Renal pelvis (tissue), 4 donors: ENCODE measurements around the gene SAMD14. TPM values are rescaled to one million over a fixed set of nuclear protein-coding genes. Genes with fewer than 3 reads are reported as not detected.

ENCODE experiments used
- DNase-seq: peaks from one replicate; pipeline ENCODE4 v3.0.0-alpha.2; 2013
- polyA plus RNA-seq, 3 donors: library from polyadenylated mRNA; unstranded; fragments of 120-200 nt; gene quantifications; one replicate each; pipeline ENCODE4 v1.2.1, GENCODE V29; 2013; ENCODE audit not compliant: insufficient read length in 3 of 3

SAMD14 gene
- polyA plus RNA-seq, 3 donors, result 14.8 to 18.7 (median 17.9) TPM

DNA sequence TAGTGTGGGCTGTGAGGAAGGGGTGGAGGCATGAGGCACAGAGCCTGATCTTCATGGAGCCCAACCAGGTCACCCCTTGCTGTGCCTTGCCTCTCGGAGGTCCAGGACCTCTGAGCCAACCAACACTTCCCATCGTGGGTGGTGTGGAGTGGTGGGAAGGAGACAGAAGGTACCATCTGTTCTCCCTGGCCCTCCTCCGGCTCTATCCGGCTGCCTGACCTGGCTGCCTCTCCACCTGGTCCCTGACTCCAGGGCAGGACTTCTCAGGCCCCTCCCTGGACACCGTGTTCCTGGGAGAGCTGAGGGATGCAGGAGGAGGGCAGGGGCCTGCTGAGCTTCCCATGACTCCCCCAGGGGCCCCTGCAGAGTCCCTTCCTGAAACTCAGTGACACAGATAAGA is 31.0 kb downstream of the SAMD14 start:
- no peak for DNase-seq

DNA sequence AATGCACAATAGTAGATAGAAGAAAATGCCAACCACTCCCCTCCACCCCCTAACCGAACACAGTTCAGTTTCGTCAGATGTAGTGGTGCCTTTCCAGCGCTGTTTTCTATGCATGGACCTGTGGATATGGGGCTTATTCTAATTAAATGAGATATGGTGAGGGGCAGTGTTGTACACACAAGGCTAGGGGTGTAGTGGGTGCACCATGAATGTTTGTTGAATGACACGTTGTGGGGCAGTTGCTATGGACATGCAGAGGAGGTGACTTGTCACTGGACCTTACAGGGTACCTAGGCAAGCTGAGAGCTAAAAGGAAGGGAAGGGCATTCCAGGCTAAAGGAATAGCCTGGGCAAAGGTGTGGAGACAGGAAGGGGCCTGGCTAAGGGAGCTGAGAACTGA is 31.4 kb downstream of the SAMD14 start:
- no peak for DNase-seq

DNA sequence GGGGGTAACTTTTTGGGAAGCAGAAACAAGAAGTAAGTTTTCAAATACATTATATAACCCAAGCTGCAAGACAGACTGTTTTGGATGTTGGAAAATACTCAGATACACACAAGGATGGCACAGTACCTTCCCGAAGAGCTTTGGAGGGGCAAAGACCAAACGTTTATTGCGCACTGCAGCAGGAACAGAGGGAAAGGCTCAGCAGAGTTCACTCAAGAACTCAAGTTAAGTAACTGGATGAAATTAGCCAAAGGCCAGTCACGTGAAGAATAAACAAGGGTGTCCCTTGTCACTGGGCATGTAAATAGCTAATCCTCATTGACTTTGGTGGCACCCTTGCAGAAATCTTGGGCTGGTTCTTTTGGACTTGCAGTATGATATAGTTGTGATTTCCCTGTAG is 32.0 kb downstream of the SAMD14 start:
- no peak for DNase-seq

DNA sequence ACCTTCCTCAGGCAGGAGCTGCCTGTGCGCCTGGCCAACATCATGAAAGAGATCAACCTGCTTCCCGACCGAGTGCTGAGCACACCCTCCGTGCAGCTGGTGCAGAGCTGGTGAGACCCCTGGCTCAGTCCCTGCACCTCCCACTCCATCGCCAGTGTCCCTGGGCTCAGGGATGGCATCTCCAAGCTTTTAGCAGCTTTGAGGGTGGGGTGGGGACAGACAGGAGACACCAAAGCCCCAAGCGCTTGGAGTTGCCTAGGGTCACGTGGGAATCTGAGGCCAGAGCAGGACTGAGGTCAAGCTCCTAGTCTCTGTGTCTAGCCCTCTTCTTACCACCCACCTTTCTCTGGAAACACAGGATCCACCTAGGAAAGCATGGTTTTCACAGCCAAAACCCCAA is 32.5 kb downstream of the SAMD14 start:
- no peak for DNase-seq

DNA sequence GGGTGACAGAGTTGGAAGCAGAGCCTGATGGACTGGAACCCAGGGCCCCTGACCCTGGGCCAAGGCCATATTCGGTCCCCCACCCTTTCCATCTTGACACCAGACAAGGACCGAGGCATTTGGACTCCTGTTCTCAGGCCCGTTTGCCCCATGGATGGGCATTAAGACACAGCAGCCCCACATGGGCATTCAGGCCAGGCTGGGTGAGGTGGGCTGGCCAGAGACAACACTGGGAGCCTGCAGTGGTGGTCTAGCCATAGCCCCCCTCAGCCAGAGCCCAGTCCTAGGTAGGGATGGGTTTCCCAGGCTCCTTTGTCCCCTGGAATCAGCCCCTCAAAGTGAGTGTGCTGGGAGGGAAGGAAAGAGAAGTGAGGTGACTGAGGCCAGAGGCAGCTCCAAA is 33.2 kb downstream of the SAMD14 start:
- no peak for DNase-seq

DNA sequence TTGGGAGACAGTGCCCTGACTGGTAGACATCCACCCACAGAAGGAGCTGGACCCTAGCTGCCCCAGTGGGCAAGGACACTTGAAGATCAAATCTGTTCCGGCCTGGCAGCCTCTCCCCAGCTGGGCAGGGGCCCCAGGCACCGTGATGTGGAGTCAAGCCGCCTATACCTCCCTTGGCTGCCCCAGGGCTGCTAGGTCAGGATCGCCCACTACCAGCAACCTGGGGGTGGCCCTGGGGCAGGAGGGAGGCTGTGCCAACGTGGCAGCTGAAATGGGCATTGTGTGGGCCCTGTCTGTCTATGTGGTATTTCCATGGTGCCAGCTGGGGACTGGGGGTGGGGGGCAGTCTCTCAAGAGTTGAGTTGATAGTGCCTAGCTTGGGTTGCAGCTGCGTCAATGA is 33.9 kb downstream of the SAMD14 start:
- DNase-seq, result no peak

DNA sequence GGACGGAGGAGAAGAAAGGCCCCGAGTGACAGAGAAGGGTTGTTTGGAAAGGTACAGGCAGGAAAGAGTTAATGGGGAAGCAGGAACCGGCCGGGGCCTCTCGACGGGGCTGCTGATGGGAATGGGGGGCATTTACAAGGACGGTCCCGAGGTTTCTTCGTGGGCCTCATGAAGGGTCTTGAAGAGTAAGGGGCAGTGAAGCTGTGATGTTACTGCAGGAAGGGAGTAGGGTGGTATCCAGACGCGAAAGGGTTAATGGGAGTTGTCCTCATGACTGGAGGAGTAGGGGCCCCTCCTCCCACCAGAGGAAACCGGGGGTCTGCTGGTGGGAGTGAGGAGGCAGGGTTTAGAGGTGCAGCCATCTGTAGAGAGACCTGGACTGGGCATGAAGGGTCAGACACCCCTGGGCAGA is 34.3 kb downstream of the SAMD14 start:
- peak; percentile 57 for DNase-seq

DNA sequence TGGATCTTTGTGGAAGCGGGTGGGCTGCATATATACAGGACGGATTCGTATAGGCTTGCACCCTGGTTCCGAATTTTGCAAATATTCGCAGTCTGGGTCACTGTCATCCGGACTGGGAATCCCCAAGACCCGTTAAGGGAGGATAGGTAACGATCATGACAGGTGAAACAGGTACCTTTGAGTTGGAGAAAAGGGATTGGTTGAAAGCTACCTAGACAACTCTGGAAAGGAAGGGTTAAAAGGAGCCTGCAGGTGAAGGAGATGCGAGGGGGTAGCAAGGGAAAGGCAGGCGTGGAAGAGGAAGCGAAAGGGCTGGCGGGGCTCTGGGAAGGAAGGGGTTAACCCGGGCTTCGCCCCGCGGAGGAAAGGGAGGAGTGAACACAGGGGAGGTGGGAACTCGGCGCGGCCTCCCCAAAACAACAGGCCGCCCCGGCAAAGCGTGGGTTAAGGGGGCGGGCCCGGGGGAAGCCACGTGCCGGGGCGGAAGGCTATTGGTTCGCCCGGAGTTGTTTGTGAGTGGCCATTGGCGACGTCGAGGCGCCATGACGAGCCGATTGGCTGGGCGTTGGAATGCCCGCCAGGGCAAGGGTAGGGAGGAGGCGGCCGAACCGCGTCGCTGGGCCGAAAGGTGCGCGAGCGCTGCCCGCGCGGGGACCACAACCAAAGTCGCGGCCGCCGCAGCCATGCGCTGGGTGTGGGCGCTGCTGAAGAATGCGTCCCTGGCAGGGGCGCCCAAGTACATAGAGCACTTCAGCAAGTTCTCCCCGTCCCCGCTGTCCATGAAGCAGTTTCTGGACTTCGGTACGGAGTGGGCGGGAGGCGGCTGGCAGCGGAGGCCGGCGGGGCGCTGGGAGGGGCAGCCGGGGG is 35.0 kb downstream of the SAMD14 start, which contains the start of gene PDK2:
Gene PDK2, plus strand, starts transcription at position 599 of the 867 bp plus-strand sequence. Its CDS starts 85 bp downstream, at position 684.
- peak; percentile 97 for DNase-seq

DNA sequence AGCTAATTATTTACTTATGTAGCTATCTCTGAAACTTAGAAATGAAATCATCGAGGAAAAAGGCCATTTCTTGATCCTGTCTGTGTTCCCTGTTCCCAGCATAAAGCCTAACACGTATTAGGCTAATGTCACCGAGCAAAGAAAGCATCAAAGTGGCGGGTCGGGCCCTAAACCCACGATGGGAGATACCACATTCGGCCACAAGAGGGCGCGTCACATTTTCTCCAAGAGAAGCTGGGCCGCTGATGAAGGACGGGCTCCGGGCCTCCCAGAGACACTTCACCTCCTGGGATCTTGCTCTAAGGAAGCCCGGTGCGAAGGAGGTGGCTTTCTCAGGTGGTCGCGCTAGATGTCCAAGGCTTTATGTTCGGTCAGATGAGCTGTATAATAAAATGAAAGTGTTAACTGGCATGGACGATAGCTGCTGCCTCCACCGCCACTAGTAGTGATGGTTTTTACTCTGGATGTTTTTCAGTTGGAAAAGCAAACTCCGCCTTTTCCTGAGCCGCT is 35.7 kb downstream of the SAMD14 start:
- DNase-seq, result peak; percentile 92

DNA sequence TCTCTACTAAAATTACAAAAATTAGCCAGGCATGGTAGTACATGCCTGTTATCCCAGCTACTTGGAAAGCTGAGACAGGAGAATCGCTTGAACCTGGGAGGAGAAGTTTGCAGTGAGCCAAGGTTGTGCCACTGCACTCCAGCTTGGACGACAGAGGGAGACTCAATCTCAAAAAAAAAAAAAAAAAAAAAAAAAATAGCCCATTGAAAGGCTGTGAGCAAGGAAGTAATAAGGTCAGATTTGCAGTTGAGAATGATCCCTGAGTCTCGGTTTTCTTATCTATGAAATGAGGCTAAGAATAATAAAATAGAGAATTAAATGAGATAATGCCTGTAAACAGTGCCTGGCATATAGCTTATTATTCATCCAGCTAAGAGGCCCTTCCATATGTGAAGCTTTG is 36.2 kb downstream of the SAMD14 start:
- no peak for DNase-seq

DNA sequence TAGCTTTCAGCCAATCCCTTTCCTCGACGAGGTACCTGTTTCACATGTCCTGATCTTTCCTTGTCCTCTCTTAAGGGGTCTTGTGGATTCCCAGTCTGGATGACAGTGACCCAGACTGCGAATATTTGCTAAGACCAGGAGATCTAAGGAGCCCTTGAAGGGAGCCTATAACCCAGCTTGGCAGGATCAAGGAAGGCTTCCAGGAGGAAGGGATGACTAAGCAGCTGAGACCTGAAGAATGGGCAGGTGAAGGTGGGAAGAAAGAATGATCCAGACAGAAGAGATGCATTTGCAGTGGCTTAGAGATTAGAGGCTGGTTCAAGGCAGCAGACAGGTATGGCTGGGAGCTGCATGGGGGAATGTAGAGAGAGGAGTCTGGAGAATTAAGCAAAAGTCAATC is 36.7 kb downstream of the SAMD14 start:
- DNase-seq, result no peak

DNA sequence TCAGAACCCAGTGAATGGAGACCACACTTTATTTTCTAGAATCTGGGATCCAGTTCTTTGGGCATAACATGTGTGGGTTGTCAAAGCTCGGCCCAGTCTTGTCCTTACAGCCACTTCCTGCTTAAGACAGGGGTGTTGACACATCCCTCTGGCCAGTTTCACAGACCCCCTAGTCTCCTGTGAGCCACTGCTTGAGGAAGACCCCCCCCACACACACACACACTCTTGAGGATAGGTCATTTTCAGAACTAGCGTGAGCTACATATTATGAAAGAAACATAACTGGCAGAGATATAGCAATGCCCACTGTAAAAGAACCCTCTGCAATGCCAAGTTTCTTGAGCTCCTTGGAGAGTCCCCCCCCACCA is 38.1 kb downstream of the SAMD14 start:
- DNase-seq, result no peak

DNA sequence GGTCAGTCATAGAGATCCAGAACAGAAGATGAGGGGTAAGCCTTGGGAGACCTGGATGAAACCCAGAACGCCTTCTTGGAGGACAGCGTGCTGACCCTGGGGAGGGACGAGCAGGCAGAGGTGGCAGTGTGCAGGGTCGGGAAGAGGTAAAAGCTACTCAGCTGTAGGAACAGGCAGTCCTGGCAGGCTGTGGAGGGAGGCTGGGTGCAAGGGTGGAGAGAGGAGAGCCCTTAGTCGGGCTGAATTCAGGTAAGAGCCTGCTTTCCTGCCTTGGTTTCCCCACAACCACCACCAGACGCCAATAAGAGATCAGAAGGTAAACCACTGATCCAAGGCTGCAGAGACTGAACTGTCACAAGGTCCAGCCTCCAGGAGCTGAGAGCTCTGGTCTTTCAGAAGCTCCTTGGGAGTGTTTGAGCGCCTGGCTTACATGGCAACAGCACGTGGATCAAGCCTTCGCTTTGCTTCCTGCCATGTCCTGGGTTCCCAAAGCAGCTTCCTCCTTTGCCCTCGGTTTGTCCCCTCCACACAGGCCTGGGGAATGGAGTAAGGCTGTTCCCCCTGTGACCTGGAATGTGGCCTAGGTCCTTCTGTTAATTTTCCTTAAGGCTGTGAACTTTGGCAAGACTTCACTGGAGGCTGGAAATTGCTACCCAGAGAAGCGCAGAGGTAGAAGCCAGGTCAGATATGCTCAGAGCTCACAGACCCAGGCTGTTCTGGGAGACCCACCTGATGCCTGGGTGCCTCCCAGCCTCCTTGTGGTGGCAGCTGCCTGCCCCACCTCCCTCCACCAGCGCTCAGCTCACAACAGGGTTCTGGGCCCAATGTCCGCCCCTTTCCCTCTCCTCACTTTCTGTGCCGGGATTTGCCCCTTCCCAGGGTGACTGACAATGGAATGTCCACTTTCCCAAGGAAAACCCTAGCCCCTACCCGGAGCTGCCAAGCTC is 38.7 kb downstream of the SAMD14 start:
- DNase-seq, result no peak

DNA sequence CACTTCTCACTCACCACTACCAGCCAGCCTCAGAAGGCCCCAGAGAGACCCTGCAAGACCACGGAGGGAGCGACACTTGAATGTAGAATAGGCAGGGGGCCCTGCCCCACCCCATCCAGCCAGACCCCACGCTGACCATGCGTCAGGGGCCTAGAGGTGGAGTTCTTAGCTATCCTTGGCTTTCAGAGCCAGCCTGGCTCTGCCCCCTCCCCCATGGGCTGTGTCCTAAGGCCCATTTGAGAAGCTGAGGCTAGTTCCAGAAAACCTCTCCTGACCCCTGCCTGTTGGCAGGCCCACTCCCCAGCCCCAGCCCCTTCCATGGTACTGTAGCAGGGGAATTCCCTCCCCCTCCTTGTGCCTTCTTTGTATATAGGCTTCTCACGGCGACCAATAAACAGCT is 39.9 kb downstream of the SAMD14 start:
- no peak for DNase-seq

DNA sequence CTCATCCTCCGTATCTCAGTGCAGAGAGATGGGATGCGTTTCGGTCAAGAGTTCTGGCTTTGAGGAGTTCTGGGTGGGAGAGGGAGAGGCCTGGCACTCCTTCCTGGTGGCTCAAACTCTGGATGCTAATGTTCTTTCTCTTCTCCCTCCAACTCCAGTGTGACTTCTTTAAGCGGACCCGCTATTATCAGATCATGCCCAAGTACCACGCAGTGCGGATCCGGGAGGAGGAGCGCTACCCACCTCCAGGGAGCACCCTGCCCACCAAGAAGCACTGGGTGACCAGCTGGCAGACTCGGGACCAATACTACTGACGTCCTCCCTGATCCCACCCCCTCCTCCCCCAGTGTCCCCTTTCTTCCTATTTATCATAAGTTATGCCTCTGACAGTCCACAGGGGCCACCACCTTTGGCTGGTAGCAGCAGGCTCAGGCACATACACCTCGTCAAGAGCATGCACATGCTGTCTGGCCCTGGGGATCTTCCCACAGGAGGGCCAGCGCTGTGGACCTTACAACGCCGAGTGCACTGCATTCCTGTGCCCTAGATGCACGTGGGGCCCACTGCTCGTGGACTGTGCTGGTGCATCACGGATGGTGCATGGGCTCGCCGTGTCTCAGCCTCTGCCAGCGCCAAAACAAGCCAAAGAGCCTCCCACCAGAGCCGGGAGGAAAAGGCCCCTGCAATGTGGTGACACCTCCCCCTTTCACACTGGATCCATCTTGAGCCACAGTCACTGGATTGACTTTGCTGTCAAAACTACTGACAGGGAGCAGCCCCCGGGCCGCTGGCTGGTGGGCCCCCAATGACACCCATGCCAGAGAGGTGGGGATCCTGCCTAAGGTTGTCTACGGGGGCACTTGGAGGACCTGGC is 40.8 kb downstream of the SAMD14 start:
- no peak for DNase-seq

DNA sequence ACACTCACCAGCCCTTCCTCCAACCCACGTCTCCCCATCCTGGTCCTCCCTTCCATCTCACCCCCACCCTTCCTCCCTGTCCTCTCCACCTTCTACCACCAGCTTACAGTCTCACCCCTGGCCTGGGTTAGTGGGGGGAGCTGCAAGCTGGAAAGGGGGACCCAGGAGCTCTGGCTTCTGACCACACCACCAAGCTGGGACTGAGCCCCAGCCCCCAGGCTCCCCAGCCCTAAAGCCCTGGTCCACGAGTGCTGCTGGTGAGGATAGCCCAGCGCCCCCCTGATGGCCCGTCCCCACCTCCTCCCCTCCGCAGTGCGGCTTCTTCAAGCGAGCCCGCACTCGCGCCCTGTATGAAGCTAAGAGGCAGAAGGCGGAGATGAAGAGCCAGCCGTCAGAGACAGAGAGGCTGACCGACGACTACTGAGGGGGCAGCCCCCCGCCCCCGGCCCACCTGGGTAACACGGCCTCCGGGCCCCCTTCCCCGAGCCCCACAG is 42.0 kb downstream of the SAMD14 start:
- no peak for DNase-seq

DNA sequence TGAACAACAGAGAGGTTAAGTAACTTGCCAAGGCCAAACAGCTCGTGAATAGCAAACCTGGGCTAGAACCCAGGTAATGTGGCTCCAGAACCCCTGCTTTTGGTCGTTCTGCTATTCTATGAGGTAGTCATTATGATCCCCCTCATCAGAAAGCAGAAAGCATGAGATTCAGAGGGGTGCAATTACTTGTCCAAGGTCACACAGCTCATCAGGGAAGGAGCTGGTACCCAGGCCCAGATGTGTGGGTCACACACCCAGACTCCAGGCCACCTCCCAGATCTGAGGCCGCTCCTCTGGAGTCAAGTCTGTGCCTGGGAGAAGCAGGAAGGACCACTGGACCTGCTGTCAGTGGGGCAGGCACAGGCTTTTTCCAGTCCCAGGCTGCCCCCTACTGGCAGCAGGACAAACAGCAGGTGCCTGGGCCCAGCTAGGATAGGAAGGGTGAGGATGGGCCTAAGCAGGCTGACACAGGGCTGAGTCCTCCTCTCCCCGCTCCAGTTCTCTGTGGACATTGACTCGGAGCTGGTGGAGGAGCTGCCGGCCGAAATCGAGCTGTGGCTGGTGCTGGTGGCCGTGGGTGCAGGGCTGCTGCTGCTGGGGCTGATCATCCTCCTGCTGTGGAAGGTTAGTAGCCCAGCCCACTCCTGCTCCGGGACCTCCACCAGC is 42.6 kb downstream of the SAMD14 start:
- DNase-seq, result peak; percentile 48

DNA sequence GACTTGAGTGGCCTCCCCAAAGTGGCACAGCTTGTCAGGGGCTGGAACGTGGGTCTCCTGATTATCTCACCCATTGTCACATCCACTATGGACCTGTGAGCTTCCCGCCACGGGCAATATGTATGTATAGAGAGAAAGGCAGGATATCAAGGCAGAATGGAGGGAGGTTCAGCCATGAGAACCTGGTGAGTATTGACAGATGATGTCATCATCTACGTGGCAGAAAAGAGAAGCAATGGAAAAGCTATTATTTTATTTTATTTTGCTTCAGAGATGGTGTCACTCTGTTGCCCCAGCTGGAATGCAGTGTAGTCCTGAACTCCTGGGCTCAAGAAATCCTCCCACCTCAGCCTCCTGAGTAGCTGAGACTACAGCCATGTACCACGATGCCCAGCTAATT is 48.2 kb downstream of the SAMD14 start:
- no peak for DNase-seq

DNA sequence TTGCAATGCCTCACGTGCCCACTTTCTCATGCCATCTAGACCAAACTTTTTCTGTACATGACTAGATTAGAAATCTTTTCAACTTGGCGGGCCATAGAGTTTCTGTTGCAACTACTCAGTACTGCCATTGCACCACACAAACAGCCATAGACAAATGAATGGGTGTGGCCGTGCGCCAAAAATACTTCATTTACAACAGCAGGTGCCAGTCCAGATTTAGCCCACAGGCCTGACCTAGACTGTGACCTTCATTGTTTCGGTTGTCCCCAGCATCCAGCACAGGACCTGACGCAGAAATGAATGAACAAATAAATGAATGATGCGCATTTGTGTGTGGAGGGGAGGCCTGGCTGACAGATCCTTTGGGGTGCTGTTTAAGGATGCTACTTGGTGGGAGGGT is 49.1 kb downstream of the SAMD14 start:
- DNase-seq, result no peak

DNA sequence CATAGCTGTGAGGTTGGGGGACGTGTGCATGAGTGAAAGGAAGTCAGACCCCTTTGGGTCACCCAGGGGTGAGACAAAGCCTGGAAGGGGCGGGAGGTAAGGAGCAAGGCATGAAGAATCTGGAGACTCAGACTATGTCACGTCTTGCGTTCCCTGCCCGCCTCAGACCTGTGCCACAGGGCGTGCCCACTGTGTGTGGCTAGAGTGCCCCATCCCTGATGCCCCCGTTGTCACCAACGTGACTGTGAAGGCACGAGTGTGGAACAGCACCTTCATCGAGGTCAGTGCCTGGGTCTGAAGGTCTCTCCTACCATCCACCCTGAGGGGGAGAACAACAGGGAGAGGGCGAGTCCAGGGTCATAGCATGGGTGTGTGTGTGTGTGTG is 49.9 kb downstream of the SAMD14 start:
- DNase-seq, result no peak
